Kidney tubule cell (primary cell): ENCODE results near the gene KLF14.
A peak's percentile ranks its signal among the peaks of the same experiment; 100 is the strongest.
"Not testable (repeated sequence)": the region's sequence is repeated elsewhere in the genome, so short reads cannot be mapped to it uniquely, and the experiment has no call there.

ENCODE experiments used
- DNase-seq: peaks from one replicate; pipeline ENCODE4 v3.0.0-alpha.2; 2018; ENCODE audit warnings: low spot score

Gene KLF14

DNA sequence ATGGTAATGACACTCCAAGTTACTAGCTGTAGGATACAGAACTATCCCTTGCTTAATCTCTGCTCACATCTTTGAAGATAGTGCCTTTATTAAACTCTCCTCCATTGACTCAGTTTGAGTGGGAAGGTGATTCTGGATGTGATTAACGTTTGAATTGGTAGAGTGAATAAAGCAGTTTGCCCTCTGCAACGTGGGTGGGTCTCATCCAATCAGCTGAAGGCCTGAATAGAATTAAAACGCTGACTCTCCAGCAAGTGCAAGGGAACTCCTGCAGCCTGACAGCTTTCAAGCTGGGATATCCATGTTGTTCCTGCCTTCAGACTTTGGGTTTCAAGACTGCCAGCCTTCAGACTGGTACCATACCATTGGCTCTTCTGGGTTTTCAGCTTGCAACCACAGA, 21.6 kb downstream of the KLF14 start:
- DNase-seq, result no peak

DNA sequence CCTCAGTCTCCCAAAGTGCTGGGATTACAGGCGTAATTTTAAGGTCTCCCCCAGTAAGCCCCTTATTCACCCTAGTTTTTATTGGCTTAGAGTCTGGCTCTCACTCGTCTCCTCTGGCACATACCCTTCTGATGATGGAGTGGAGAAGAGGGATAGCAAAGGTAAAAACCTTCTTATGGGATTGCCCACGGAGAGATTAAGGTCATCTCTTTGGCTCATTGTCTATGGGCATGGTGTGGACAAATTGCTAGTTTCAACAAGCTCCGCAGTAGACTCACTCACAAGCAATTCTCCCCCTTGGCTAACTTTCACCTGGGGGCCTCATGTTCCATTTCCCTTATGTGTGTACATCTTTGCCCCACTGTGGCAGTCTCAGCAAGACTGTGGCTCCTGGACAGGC, 25.2 kb downstream of the KLF14 start:
- DNase-seq, result no peak

GRCh38 chr7:130708001-130708400, 26.0 kb downstream of the KLF14 start:
- DNase-seq, result no peak

- DNase-seq, result no peak
Measured at GRCh38 chr7:130703851-130704250, 30.2 kb downstream of the KLF14 start.

DNA sequence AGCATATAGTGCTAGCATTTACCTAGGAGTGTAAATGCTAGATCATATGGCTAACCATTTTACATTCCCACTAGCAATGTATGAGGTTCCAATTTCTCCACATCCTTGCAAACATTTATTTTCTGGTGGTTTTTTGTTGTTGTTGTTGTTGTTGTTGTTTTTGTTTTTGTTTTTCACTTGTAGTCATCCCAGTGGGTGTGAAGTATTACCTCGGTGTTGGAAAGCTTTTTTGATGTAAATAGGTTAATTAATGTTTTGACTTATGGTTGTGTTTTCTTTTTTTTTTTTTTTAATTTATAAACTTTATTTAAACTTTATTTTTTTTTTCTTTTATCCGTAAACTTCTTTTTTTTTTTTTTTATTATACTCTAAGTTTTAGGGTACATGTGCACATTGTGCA, 32.4 kb downstream of the KLF14 start:
- no peak for DNase-seq

DNA sequence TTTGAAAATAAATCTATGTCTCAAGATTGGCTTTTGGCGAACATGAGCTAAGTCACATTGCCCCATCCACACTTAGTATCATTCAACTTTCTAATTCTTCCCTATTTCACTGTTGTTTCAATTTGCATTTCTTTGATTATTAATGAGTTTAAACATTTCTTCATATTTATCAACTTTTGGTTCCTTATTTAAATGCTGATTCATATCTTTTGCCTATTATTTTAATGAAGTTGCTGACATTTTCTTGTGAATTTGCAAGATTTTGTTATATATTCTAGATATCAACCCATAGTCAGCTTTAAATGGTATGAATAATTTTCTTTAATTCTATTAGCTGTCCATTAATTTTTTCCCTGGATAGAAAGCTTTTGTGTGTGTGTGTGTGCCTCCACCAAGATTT, 33.2 kb downstream of the KLF14 start:
- no peak for DNase-seq

GRCh38 chr7:130699686-130700085, 34.3 kb downstream of the KLF14 start:
- peak; percentile 56 for DNase-seq

- no peak for DNase-seq
Measured at GRCh38 chr7:130697820-130698219, 36.2 kb downstream of the KLF14 start.

DNA sequence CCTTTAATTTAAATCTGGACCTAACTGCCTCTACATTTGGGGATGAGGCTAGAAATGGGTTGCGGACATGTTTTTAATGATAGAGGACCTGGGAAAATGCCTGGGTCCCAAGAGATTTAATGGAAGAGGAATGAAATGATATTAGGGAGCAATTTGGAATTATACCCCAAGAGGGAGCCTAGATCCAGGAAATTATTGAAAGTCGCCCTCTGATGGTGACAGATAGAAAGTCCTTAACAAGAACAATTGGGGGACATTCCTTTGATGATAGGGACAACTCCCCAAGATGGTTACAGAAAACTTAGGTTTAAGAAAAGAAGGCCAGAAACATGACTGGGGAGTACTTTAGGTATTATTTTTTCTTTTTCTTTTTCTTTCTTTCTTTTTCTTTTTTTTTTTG, 38.2 kb downstream of the KLF14 start:
- DNase-seq, result peak; percentile 19

DNA sequence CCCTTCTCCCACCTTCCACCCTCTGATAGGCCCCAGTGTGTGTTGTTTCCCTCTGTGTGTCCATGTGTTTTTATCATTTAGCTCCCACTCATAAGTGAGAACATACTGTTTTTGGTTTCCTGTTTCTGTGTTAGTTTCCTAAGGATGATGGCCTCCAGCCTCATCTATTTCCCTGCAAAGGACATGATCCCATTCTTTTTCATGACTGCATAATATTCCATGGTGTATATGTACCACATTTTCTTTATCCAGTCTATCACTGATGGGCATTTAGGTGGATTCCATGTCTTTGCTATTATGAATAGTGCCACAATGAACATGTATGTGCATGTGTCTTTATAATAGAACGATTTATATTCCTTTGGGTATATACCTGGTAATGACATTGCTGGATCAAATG, 41.6 kb downstream of the KLF14 start:
- not testable (repeated sequence) for DNase-seq

GRCh38 chr7:130689683-130690082, 44.3 kb downstream of the KLF14 start:
- no peak for DNase-seq

DNA sequence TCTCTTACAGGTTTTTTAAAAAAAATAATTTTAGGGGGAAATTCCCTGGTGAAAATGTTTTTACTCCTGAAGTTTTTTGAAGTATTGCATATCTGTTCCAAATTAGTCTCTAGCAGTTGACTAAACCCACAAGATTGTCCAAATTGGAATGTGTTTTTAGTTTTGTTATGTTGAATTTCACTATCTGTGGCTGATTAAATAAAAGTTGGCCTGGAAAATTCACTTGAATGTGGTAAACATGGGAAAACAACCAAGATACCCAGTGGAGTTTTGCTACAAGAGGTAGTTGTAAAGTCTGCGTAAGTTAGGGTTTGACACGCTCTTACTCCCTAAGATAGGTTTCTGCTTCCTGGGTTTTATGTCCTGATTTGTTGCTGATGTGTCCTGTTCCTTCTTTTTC, 51.0 kb downstream of the KLF14 start:
- DNase-seq, result no peak
